Panc1 (cell line): ENCODE data around the gene HNRNPH2. TPM values are rescaled to one million over a fixed set of nuclear protein-coding genes. Genes with fewer than 3 reads are reported as not detected.

Experiments used
- ATAC-seq: fragments of 200-7000 bp; cut with Tn5 transposase; 2 replicates; pipeline ENCODE4 v1.9.1; 2020; ENCODE audit warnings: mild to moderate bottlenecking, moderate library complexity
- BruUV-seq: library from RNA; stranded (reverse); fragments of 400-500 nt; replicated peaks from 2 replicates; lab custom pipeline; 2021; lab: Mats Ljungman, UMichigan
- CTCF ChIA-PET: fragments of 300-600 bp; sonication (Branson Sonifier 250); formaldehyde crosslinking; loops from one replicate; lab custom pipeline; 2022; ENCODE audit warnings: antibody characterized with exemption; lab: Charles Lee
- POLR2A ChIA-PET: fragments of 300-600 bp; sonication (Branson Sonifier 250); formaldehyde crosslinking; loops from one replicate; lab custom pipeline; 2022; ENCODE audit warnings: antibody characterized with exemption; lab: Charles Lee
- DNase-seq: peaks from one replicate; pipeline ENCODE4 v3.0.0-alpha.2; 2010; ENCODE audit warnings: low read depth, low spot score
- H3K27ac ChIP-seq: 2 replicates; pipeline ENCODE4 v1.5.1; 2011; ENCODE audit warnings: mild to moderate bottlenecking, low read length, inconsistent platforms
- H3K27me3 ChIP-seq: fragments of 200-500 bp; sonication (Bioruptor generic); 2 replicates; pipeline ENCODE4 v1.6.0; 2014; ENCODE audit warnings: low read length, inconsistent platforms; ENCODE audit not compliant: control insufficient read depth, insufficient read depth
- H3K36me3 ChIP-seq: fragments of 200-500 bp; sonication (Bioruptor generic); 2 replicates; pipeline ENCODE4 v1.5.1; 2014; ENCODE audit warnings: inconsistent platforms, mild to moderate bottlenecking, low read length, moderate library complexity; ENCODE audit not compliant: control insufficient read depth, insufficient read depth
- H3K4me1 ChIP-seq: 2 replicates; pipeline ENCODE4 v1.5.1; 2011; ENCODE audit warnings: inconsistent platforms, mild to moderate bottlenecking, low read length, moderate library complexity; ENCODE audit not compliant: control insufficient read depth, insufficient read depth
- H3K4me3 ChIP-seq, 2 experiments: 2 replicates each; pipeline ENCODE4 v1.5.1; 2011 to 2012; ENCODE audit warnings: low read depth in 2 of 2, low read length in 2 of 2, mild to moderate bottlenecking in 2 of 2, inconsistent platforms in 1 of 2, moderate library complexity in 1 of 2
- H3K9me3 ChIP-seq: fragments of 200-500 bp; sonication (Bioruptor generic); 2 replicates; pipeline ENCODE4 v1.5.1; 2014; ENCODE audit warnings: low read depth, mild to moderate bottlenecking, inconsistent platforms, low read length, moderate library complexity; ENCODE audit not compliant: control insufficient read depth, insufficient read depth
- CTCF ChIP-seq: fragments of 450-650 bp; IDR thresholded peaks from 2 replicates; pipeline ENCODE4 v1.5.1; 2017; ENCODE audit warnings: mild to moderate bottlenecking
- POLR2AphosphoS5 ChIP-seq: IDR thresholded peaks from 2 replicates; pipeline ENCODE4 v1.6.1; 2012; ENCODE audit warnings: mild to moderate bottlenecking, low read depth, low read length, moderate library complexity
- REST ChIP-seq, 2 experiments: IDR thresholded peaks; 2 replicates each; pipeline ENCODE4 v1.6.1; 2011 to 2012; ENCODE audit warnings: low read depth in 2 of 2, control low read depth in 1 of 2, low read length in 1 of 2, mild to moderate bottlenecking in 1 of 2, moderate library complexity in 1 of 2; ENCODE audit not compliant: insufficient read depth in 1 of 2
- SIN3A ChIP-seq: IDR thresholded peaks from 2 replicates; pipeline ENCODE4 v1.6.1; 2012; ENCODE audit warnings: low read depth, mild to moderate bottlenecking, low read length, moderate library complexity, borderline replicate concordance; ENCODE audit not compliant: insufficient read depth
- TCF7L2 ChIP-seq: IDR thresholded peaks from 2 replicates; pipeline ENCODE4 v1.6.1; 2011; ENCODE audit warnings: mild to moderate bottlenecking, low read depth, low read length, inconsistent platforms
- in situ Hi-C: cut with HindIII; loops from 2 replicates; pipeline ENCODE4 v1.10.0; 2016; ENCODE audit warnings: low sequenced_read_pairs, low pct_unique_long_range_greater_than_20kb
- intact Hi-C: fragments of 100-400 bp; cut with micrococcal nuclease; formaldehyde crosslinking; loops from one replicate; pipeline ENCODE4 v1.10.0; 2022; ENCODE audit not compliant: unreplicated experiment
- total RNA-seq: library from RNA; stranded (reverse); gene quantifications from one replicate; pipeline ENCODE4 v1.2.1, GENCODE V29; 2021; ENCODE audit not compliant: unreplicated experiment

The HNRNPH2 gene
- total RNA-seq, 1 experiment from 2014 or later = 91.5 TPM

- DNase-seq (no peak), ATAC-seq (no peak)
- POLR2A ChIA-PET = interaction anchor here (0.7 kb wide), 1 partner anchor 9 kb away, joined by 17 read pairs; no protein-coding TSS in a partner anchor
- Histone ChIP-seq H3K36me3 (no peaks in the 10 kb centered on the region), H3K27ac (no peak overlapping the region), H3K4me3 (no peak overlapping the region), H3K27me3 (no peaks in the 10 kb centered on the region), H3K9me3 (no peaks in the 10 kb centered on the region), H3K4me1 (no peaks in the 10 kb centered on the region)
- in situ Hi-C loops (no loop called here), intact Hi-C loops (no loop called here)
- CTCF ChIA-PET = no interaction called here
- BruUV-seq = no TSS peak
- TF ChIP-seq TCF7L2 (no peak), POLR2AphosphoS5 (no peak), SIN3A (no peak), CTCF (no peak), REST (IDR thresholded peaks at IDR 0.05; ENCODE audit: insufficient read depth in 1 of 2, low read depth in 2 of 2, low read length in 1 of 2) (no peak)
Measured at GRCh38 chrX:101429934-101430333, 21.9 kb downstream of the HNRNPH2 start.

- ATAC-seq (no peak), DNase-seq (no peak)
- no TSS peak for BruUV-seq
- Histone ChIP-seq H3K4me3 (no peak overlapping the region), H3K27ac (no peak overlapping the region), H3K36me3 (no peaks in the 10 kb centered on the region), H3K4me1 (no peaks in the 10 kb centered on the region), H3K9me3 (no peaks in the 10 kb centered on the region), H3K27me3 (no peaks in the 10 kb centered on the region)
- TF ChIP-seq CTCF (no peak), TCF7L2 (no peak), SIN3A (no peak), POLR2AphosphoS5 (no peak), REST (IDR thresholded peaks at IDR 0.05; ENCODE audit: insufficient read depth in 1 of 2, low read depth in 2 of 2, low read length in 1 of 2) (no peak)
- CTCF ChIA-PET = no interaction called here
- intact Hi-C loops (no loop called here), in situ Hi-C loops (no loop called here)
- POLR2A ChIA-PET = no interaction called here
Measured at GRCh38 chrX:101430457-101431078, 22.5 kb downstream of the HNRNPH2 start.
